Smooth muscle cell (in vitro differentiated cells): ENCODE measurements around the gene SNRPD2. TPM values are rescaled to one million over a fixed set of nuclear protein-coding genes. Genes with fewer than 3 reads are reported as not detected.

Experiments used
- DNase-seq: peaks from one replicate; lab custom pipeline; 2025; ENCODE audit not compliant: unreplicated experiment; lab: John Stamatoyannopoulos, UW
- H2AFZ ChIP-seq: fragments of 200-600 bp; sonication (generic); 2 replicates; pipeline ENCODE4 v1.6.0; 2016; ENCODE audit warnings: antibody characterized with exemption, low read depth, mild to moderate bottlenecking
- H3F3A ChIP-seq: fragments of 200-600 bp; sonication (generic); 2 replicates; pipeline ENCODE4 v1.6.0; 2017; ENCODE audit warnings: antibody characterized with exemption, low read depth
- H3K27ac ChIP-seq: fragments of 200-600 bp; sonication (generic); 2 replicates; pipeline ENCODE4 v1.5.1; 2016; ENCODE audit warnings: low read depth, mild to moderate bottlenecking
- H3K27me3 ChIP-seq: fragments of 200-600 bp; sonication (generic); 2 replicates; pipeline ENCODE4 v1.6.1; 2016; ENCODE audit warnings: low read depth, mild to moderate bottlenecking
- H3K36me3 ChIP-seq: fragments of 200-600 bp; sonication (generic); 2 replicates; pipeline ENCODE4 v1.5.1; 2016; ENCODE audit warnings: low read depth
- H3K4me1 ChIP-seq: fragments of 200-600 bp; sonication (generic); 2 replicates; pipeline ENCODE4 v1.5.1; 2016; ENCODE audit warnings: low read depth
- H3K4me2 ChIP-seq: fragments of 200-600 bp; sonication (generic); 2 replicates; pipeline ENCODE4 v1.6.0; 2016; ENCODE audit warnings: mild to moderate bottlenecking
- H3K4me3 ChIP-seq: fragments of 200-600 bp; sonication (generic); 2 replicates; pipeline ENCODE4 v1.5.1; 2016; ENCODE audit warnings: mild to moderate bottlenecking
- H3K79me2 ChIP-seq: fragments of 200-600 bp; sonication (generic); 2 replicates; pipeline ENCODE4 v1.6.0; 2016; ENCODE audit warnings: low read depth, mild to moderate bottlenecking
- H3K9ac ChIP-seq: fragments of 200-600 bp; sonication (generic); 2 replicates; pipeline ENCODE4 v1.6.0; 2016; ENCODE audit warnings: low read depth
- H3K9me3 ChIP-seq: fragments of 200-600 bp; sonication (generic); replicated peaks from 2 replicates; pipeline ENCODE4 v1.5.1; 2016; ENCODE audit warnings: low read depth
- H4K20me1 ChIP-seq: fragments of 200-600 bp; sonication (generic); 2 replicates; pipeline ENCODE4 v1.6.0; 2016; ENCODE audit warnings: low read depth
- CTCF ChIP-seq: fragments of 200-600 bp; sonication (generic); IDR thresholded peaks from 2 replicates; pipeline ENCODE4 v1.5.1; 2017; ENCODE audit warnings: borderline replicate concordance, mild to moderate bottlenecking, antibody characterized with exemption; ENCODE audit not compliant: insufficient read depth, poor library complexity, severe bottlenecking
- WGBS: methylation state at CpG from one replicate; pipeline ENCODE4 v1.1.7; 2016; ENCODE audit warnings: low lambda C conversion rate; 5-methylcytosine and 5-hydroxymethylcytosine counted together
- polyA plus RNA-seq: library from polyadenylated mRNA; unstranded; fragments of >200 nt; fragmentation: Nextera tagmentation; extraction: Ambion mirVana; gene quantifications from 2 replicates; pipeline ENCODE4 v1.2.1, GENCODE V29; 2016
- total RNA-seq: library from RNA; depleted of rRNA; stranded (reverse); fragments of >200 nt; gene quantifications from 2 replicates; pipeline ENCODE4 v1.2.3, GENCODE V29; 2014

Gene SNRPD2
- total and polyA plus RNA-seq, 2 experiments from 2014 or later = 234 to 690 TPM

- no peaks in the 10 kb centered on the region for H3K4me1 ChIP-seq
- no peaks in the 10 kb centered on the region for H3K9me3 ChIP-seq
- no peak overlapping the region for H2AFZ ChIP-seq
- no peaks in the 10 kb centered on the region for H3K27me3 ChIP-seq
- H3K4me2 ChIP-seq = no peak overlapping the region
- no peak overlapping the region for H3K27ac ChIP-seq
- no peak overlapping the region for H3K9ac ChIP-seq
- 91% methylated on average over 10 of the region's 10 CpGs for WGBS
- no peaks in the 10 kb centered on the region for H4K20me1 ChIP-seq
- H3K4me3 ChIP-seq = no peak overlapping the region
- no peaks in the 10 kb centered on the region for H3K36me3 ChIP-seq
- DNase-seq = no peak
- TF ChIP-seq CTCF = no peak
- peaks cover 4% of the 10 kb centered on the region for H3F3A ChIP-seq
- H3K79me2 ChIP-seq = peaks cover 48% of the 10 kb centered on the region
These were observed 18.8 kb upstream of the SNRPD2 start for GRCh38 chr19:45710356-45711130.

GRCh38 chr19:45705710-45706415 lies 14.1 kb upstream of the SNRPD2 start:
- peaks cover 5% of the 10 kb centered on the region for H3K79me2 ChIP-seq
- H3K9me3 ChIP-seq = no peaks in the 10 kb centered on the region
- no peak overlapping the region for H3K9ac ChIP-seq
- no peaks in the 10 kb centered on the region for H3K36me3 ChIP-seq
- no peaks in the 10 kb centered on the region for H4K20me1 ChIP-seq
- H3K4me1 ChIP-seq = no peaks in the 10 kb centered on the region
- no peak for DNase-seq
- no peak for TF ChIP-seq CTCF
- H3K4me2 ChIP-seq = no peak overlapping the region
- H3K27me3 ChIP-seq = no peaks in the 10 kb centered on the region
- H2AFZ ChIP-seq = no peak overlapping the region
- no peak overlapping the region for H3K4me3 ChIP-seq
- WGBS = 97% methylated on average over 12 of the region's 12 CpGs
- H3F3A ChIP-seq = peaks cover 4% of the 10 kb centered on the region
- H3K27ac ChIP-seq = no peak overlapping the region

GRCh38 chr19:45705115-45705514 lies 13.4 kb upstream of the SNRPD2 start:
- H4K20me1 ChIP-seq = no peaks in the 10 kb centered on the region
- H3K36me3 ChIP-seq = no peaks in the 10 kb centered on the region
- H2AFZ ChIP-seq = no peak overlapping the region
- no peak overlapping the region for H3K9ac ChIP-seq
- H3K27ac ChIP-seq = no peak overlapping the region
- WGBS = 89% methylated on average over 9 of the region's 9 CpGs
- H3F3A ChIP-seq = peaks cover 4% of the 10 kb centered on the region
- H3K4me3 ChIP-seq = no peak overlapping the region
- no peak for DNase-seq
- no peak for TF ChIP-seq CTCF
- H3K79me2 ChIP-seq = no peaks in the 10 kb centered on the region
- no peaks in the 10 kb centered on the region for H3K9me3 ChIP-seq
- H3K4me1 ChIP-seq = no peaks in the 10 kb centered on the region
- H3K27me3 ChIP-seq = no peaks in the 10 kb centered on the region
- H3K4me2 ChIP-seq = no peak overlapping the region
